Measurements from ENCODE around the gene ANAPC2. TPM values are rescaled to one million over a fixed set of nuclear protein-coding genes. Genes with fewer than 3 reads are reported as not detected.

Gene ANAPC2
- total and polyA plus RNA-seq, 10 donors: 27.8 to 93.0 (median 55.3) TPM

GRCh38 chr9:137141050-137141810, 47.1 kb downstream of the ANAPC2 start:
- 40 to 74% (median 71%) methylated on average over 1 to 17 of the region's 17 CpGs for WGBS, 5 donors
- peaks cover 4 to 22% (median 10%) of the 10 kb centered on the region in 6 donors for H3K4me1 ChIP-seq
- H3K9me3 ChIP-seq: no peaks in the 10 kb centered on the region
- no peak overlapping the region for H3K4me3 ChIP-seq
- peaks cover 6 to 93% (median 87%) of the 10 kb centered on the region in 7 donors for H3K27me3 ChIP-seq (replicated peaks in 1 of 7)
- no peak for DNase-seq
- H3K27ac ChIP-seq: no peak overlapping the region
- TF ChIP-seq POLR2A (IDR thresholded peaks at IDR 0.05) (no peak), POLR2AphosphoS5 (IDR thresholded peaks at IDR 0.05) (no peak), CTCF (IDR thresholded peaks at IDR 0.05 in 8 of 11, conservative IDR thresholded peaks at IDR 0.05 in 3 of 11) (no peak)
- intact Hi-C loops (cut with DNase I; ENCODE audit: low total_unique reads): no loop called here
- H3K36me3 ChIP-seq: no peaks in the 10 kb centered on the region

- no peaks in the 10 kb centered on the region for H3K36me3 ChIP-seq
- peaks cover 6 to 93% (median 83%) of the 10 kb centered on the region in 7 donors for H3K27me3 ChIP-seq (replicated peaks in 1 of 7)
- DNase-seq: no peak
- TF ChIP-seq POLR2AphosphoS5 (IDR thresholded peaks at IDR 0.05): no peak
- 64 to 72% (median 67%) methylated on average over 25 to 26 of the region's 26 CpGs for WGBS, 5 donors
- no peaks in the 10 kb centered on the region for H3K9me3 ChIP-seq
- no peak overlapping the region for H3K27ac ChIP-seq
- intact Hi-C loops (cut with DNase I; ENCODE audit: low total_unique reads): no loop called here
- peaks cover 4 to 27% (median 12%) of the 10 kb centered on the region in 6 donors for H3K4me1 ChIP-seq
- no peak overlapping the region for H3K4me3 ChIP-seq
These were observed 48.0 kb downstream of the ANAPC2 start for GRCh38 chr9:137140151-137141012.

GRCh38 chr9:137139468-137140150, 48.8 kb downstream of the ANAPC2 start:
- WGBS, 5 donors: 35 to 56% (median 42%) methylated on average over 20 to 37 of the region's 37 CpGs
- H3K36me3 ChIP-seq: no peaks in the 10 kb centered on the region
- no peak for TF ChIP-seq CTCF (IDR thresholded peaks at IDR 0.05 in 8 of 11, conservative IDR thresholded peaks at IDR 0.05 in 3 of 11)
- TF ChIP-seq POLR2A (IDR thresholded peaks at IDR 0.05): no peak
- TF ChIP-seq POLR2AphosphoS5 (IDR thresholded peaks at IDR 0.05): no peak
- no peak for DNase-seq
- H3K9me3 ChIP-seq: no peaks in the 10 kb centered on the region
- intact Hi-C loops (cut with DNase I; ENCODE audit: low total_unique reads): no loop called here
- H3K4me1 ChIP-seq: peaks cover 4 to 27% (median 12%) of the 10 kb centered on the region in 6 donors
- H3K4me3 ChIP-seq: peak overlapping the region in 1 of 8 donors; percentile 42
- no peak overlapping the region for H3K27ac ChIP-seq
- H3K27me3 ChIP-seq (replicated peaks in 1 of 7): peaks cover 6 to 100% (median 83%) of the 10 kb centered on the region in 7 donors

- H3K27me3 ChIP-seq (replicated peaks in 1 of 7): peaks cover 6 to 100% (median 78%) of the 10 kb centered on the region in 7 donors
- no peak for DNase-seq
- 7 to 22% (median 10%) methylated on average over 18 to 104 of the region's 104 CpGs for WGBS, 5 donors
- intact Hi-C loops (cut with DNase I; ENCODE audit: low total_unique reads): no loop called here
- H3K27ac ChIP-seq: no peak within 1 kb of the TSS
- H3K4me1 ChIP-seq: peaks cover 4 to 27% (median 12%) of the 10 kb centered on the region in 6 donors
- H3K4me3 ChIP-seq: peak within 1 kb of the TSS in 3 of 8 donors; percentile 17 to 42 (median 21)
- no peaks in the 10 kb centered on the region for H3K9me3 ChIP-seq
- H3K36me3 ChIP-seq: no peaks in the 10 kb centered on the region
- TF ChIP-seq POLR2AphosphoS5 (IDR thresholded peaks at IDR 0.05) (no peak), CTCF (IDR thresholded peaks at IDR 0.05 in 8 of 11, conservative IDR thresholded peaks at IDR 0.05 in 3 of 11) (no peak), POLR2A (IDR thresholded peaks at IDR 0.05) (no peak)
These were observed 49.5 kb downstream of the ANAPC2 start, which contains the start of gene GRIN1 for GRCh38 chr9:137138722-137139467. TSS of gene GRIN1 (plus strand) at chr9:137139154. CDS start at chr9:137139487, 333 bp downstream.

Data from spleen (tissue), 11 donors.